Astrocyte of the spinal cord (primary cell): ENCODE results near the gene SETD6.
"Not testable (repeated sequence)": the region's sequence is repeated elsewhere in the genome, so short reads cannot be mapped to it uniquely, and the experiment has no call there.

ENCODE experiments used
- DNase-seq: peaks from one replicate; pipeline ENCODE4 v3.0.0; 2011; ENCODE audit warnings: low read depth, low spot score
- H3K4me3 ChIP-seq: 2 replicates; pipeline ENCODE4 v1.5.1; 2011; ENCODE audit warnings: low read depth, mild to moderate bottlenecking, low read length, moderate library complexity
- CTCF ChIP-seq: IDR thresholded peaks from 2 replicates; pipeline ENCODE4 v1.5.1; 2012; ENCODE audit warnings: low read depth, mild to moderate bottlenecking, low read length, inconsistent platforms
- in situ Hi-C: cut with HindIII; loops from 2 replicates; pipeline ENCODE4 v1.10.0; 2017; ENCODE audit warnings: low sequenced_read_pairs

The SETD6 gene

DNA sequence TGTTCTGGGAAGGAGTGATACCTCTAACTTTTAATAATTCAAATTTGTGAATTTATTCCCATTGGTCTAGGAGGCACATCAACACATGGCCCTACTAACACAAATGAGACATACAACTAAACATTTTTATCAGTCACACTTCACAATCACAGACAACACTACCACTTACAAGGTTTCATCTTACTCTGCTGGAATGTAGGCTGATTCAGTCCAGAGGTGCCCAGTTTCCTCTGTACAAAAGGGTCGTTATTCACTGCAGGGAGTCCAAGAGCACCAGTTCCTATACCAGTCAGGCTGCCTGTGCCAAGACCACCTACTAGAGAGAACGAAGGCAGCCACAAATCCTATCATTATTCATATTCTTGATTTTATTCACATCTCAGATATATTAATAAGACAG lies 41.4 kb downstream of the SETD6 start:
- in situ Hi-C loops = no loop called here
- TF ChIP-seq CTCF = no peak
- DNase-seq = peak; percentile 16
- no peak overlapping the region for H3K4me3 ChIP-seq

GRCh38 chr16:58563235-58563634 lies 47.9 kb downstream of the SETD6 start:
- no peak for TF ChIP-seq CTCF
- peak; percentile 62 for DNase-seq
- in situ Hi-C loops = no loop called here
- no peak overlapping the region for H3K4me3 ChIP-seq

GRCh38 chr16:58563775-58564174 lies 48.5 kb downstream of the SETD6 start:
- in situ Hi-C loops = no loop called here
- no peak for TF ChIP-seq CTCF
- no peak overlapping the region for H3K4me3 ChIP-seq
- DNase-seq = no peak

DNA sequence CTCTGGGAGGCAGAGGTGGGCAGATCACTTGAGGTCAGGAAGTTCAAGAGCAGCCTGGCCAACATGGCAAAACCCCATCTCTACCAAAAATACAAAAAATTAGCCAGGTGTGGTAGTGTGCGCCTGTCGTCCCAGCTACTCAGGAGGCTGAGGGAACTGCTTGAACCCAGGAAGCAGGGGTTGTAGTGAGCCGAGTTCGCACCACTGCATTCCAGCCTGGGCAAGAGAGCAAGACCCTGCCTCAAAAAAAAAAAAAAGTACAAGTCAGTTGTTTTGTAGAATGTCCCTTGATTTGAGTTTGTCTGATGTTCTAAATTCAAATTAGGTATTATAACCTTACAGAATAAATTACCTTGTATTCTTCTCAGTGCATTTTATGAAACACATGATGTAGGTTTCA lies 50.4 kb downstream of the SETD6 start:
- in situ Hi-C loops, DNase-seq: not testable (repeated sequence)

More for the DNA sequence above, 50.4 kb downstream of the SETD6 start:
- H3K4me3 ChIP-seq = not testable (repeated sequence)
